ENCODE results near the gene SUPT5H.

DNA sequence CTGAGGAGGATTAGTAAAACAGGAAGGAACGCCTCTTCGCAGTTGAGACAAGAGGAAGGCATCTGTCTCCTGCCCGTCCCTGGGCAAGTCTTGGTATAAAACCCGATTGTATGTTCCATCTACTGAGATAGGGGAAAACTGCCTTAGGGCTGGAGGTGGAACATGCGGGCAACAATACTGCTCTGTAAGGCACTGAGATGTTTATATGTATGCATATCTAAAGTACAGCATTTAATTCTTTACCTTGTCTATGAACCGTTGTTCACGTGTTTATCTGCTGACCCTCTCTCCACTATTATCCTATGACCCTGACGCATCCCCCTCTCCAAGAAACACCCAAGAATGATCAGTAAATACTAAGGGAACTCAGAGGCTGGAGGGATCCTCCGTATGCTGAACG, 34.5 kb downstream of the SUPT5H start:
- TF ChIP-seq, protein P1, sequence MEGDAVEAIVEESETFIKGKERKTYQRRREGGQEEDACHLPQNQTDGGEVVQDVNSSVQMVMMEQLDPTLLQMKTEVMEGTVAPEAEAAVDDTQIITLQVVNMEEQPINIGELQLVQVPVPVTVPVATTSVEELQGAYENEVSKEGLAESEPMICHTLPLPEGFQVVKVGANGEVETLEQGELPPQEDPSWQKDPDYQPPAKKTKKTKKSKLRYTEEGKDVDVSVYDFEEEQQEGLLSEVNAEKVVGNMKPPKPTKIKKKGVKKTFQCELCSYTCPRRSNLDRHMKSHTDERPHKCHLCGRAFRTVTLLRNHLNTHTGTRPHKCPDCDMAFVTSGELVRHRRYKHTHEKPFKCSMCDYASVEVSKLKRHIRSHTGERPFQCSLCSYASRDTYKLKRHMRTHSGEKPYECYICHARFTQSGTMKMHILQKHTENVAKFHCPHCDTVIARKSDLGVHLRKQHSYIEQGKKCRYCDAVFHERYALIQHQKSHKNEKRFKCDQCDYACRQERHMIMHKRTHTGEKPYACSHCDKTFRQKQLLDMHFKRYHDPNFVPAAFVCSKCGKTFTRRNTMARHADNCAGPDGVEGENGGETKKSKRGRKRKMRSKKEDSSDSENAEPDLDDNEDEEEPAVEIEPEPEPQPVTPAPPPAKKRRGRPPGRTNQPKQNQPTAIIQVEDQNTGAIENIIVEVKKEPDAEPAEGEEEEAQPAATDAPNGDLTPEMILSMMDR (IDR thresholded peaks at IDR 0.05; ENCODE audit: insufficient read depth, low read length, poor library complexity, severe bottlenecking) = no peak
- TF ChIP-seq EZH2phosphoT487 (conservative IDR thresholded peaks at IDR 0.05; ENCODE audit: low read length) = no peak
